Stimulated activated CD4-positive, alpha-beta T cell treated with anti-CD3 and anti-CD28 coated beads, TNF-alpha, amount 100 ng/mL, for 48 hours (primary cell): ENCODE results near the gene SULT1C3.
"Not testable (repeated sequence)": the region's sequence is repeated elsewhere in the genome, so short reads cannot be mapped to it uniquely, and the experiment has no call there.

Experiments
- DNase-seq, 3 donors: peaks; one replicate each; pipeline ENCODE4 v3.0.0-alpha.2; 2020; ENCODE audit warnings: low read depth in 3 of 3

The SULT1C3 gene

DNA sequence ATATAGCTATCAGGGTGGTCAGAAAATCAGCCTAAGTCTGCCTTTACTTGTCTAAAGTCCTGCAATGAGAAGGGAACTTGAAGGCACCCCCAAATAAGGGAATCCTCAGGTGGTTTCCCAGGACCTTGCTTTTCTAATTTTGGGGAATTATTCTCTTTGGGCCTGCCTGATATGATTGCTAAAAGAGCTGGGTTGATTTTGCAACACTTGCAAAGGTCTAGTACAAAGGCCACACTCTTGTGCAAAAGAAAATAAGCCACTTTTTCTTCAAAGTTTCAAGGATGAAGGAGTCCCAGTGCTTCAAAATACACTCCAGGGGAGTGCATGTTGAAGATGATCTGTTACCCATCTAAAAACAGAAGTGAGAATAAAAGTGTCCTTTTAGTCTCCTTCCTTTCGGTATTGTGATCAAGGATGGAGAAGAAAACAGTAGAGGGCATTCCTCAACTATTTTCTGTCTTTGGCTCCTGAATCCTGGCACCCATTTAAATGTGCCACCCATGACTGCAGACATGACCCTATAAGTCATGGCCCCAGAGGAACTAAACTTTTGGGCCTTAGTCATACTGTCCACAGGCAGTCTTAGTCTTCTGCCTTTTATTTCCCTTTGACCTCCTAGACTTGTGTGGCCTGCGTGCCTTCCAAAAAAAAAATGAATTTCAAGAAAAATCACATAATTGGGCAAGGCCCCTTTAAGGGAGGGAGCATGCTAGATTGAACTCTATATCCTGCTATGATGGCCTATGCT lies 5.1 kb downstream of the SULT1C3 start:
- DNase-seq = no peak

DNA sequence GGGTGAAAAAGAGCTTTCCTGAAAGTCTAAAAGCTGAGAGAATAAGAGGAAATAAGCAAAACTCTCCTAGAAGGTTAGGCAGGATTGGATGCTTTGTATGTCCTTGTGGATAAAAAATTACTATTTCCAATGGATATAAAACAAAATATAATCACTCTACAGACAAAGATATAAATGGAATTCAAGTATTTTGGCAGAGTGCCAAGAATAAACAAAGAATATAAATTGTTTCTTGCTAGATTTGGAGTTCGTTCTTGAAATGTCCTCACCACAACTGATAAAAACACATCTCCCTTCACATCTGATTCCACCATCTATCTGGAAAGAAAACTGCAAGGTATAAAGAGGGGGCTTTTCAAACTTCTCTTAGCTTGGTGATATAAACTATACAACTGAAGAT lies 13.3 kb downstream of the SULT1C3 start:
- no peak for DNase-seq

DNA sequence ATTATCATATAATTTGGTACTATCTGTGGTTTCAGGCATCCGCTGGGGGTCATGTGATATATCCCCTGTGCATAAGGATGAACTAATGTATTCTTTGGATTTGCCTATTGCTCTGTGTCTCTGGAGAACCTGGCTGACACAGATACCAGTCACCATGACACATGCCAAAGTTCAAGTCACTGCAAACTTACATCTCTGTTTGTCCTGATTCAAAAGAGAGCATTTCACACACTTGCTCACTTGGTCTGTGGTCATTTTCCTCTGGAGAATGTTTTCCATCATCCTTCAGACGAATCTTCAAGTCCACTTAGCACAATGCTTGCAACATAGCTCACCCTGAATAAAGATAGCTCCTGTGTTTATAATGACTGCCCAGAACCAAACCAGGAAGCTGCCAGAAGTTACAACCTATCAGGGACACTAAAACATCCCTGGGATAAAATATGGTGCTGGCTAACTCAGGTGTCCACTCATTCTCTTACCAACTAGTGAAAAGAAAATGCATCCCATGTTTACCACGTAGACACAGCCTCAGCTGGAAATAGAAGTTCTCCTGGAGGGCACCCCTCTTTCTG lies 18.1 kb downstream of the SULT1C3 start:
- no peak for DNase-seq

DNA sequence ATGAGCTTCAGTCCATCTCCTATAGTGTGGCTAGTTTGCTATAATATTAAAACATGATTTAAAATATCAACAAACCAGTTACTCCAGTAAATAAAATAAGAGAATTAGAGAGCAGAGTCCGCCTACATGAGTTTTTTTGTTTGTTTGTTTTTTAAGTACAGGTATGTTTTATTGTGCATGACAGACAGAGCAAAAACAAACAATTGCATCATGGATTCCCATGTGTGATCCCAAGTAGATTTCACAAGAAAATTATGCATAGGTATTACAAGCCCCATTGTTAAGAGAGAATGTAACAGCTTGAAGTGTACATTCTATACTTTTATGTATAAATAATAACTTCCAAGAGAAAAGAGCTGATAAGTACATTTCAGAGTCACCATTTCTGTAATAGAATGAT lies 21.0 kb downstream of the SULT1C3 start:
- no peak for DNase-seq

DNA sequence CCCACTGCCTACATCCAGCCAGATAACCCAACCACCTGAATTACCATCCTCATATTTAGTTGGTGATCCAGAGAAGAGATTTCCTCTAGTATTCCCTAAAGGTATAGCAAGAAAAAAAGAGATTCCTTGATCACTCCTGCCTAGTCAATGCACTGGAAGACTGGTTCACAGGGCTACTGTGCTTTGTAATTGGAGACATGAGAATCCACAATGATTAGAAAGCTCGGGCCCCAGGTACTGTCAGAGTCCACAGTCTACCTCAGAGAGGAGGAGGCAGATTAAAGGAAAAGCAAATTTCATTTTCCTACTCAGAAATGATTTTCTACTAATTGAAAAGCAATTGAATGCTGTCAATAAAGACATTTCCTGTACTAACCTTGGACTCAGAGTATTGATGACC lies 22.3 kb downstream of the SULT1C3 start:
- no peak for DNase-seq

DNA sequence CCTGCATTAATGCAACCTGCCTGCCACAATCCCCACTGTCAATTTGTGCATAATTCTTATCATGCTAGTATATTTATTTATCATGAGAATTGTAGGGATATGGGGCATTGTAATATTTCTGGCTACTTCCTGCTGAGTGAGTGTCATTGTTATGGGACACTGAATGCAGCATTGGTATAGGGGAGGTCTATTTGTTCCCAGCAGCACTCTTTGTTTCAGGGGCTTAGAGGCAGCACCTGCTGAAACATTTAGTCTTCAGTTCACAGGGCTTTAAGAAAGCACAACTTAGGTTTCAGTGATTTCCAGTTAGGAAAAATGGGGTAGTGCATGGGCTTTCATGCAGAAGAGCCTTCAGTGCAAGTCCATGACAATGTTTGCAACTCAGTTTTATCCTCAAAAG lies 23.6 kb downstream of the SULT1C3 start:
- DNase-seq = no peak

DNA sequence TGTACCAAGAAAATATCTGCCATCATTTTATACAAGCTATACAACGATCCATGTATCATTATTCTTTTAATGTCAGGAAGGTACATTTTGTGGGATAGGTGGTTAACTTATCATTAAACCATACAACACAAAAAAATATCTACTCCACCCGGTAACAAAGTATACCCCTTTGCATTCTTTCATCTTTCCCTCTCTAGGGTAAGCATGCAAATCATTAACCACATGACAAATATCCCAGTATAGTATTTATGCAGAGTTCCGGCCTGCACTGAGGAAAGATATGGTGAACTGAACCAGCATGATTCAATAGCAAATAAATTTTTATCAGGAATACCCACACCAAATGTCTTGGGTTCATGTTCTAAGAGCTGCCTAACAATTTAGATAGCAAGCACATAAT lies 26.4 kb downstream of the SULT1C3 start:
- no peak for DNase-seq

DNA sequence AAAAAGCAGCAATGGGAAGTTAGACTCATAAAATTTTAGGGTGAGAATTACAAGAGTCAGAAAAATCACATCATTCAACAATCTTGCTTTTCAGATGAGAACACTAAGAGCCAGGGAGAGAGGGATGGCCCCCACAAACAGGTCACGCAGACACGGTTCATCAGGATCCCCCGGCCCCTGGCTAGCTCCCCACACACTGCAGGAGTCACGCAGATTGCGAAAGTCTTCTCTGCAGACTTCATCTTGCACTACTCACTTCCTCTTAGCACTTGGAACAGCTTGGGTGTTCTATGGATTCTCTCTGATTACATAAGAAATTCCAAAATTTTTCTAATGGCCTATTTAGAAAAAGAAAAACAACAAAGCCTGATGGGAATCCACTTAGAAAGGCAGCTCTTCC lies 27.3 kb downstream of the SULT1C3 start:
- no peak for DNase-seq

DNA sequence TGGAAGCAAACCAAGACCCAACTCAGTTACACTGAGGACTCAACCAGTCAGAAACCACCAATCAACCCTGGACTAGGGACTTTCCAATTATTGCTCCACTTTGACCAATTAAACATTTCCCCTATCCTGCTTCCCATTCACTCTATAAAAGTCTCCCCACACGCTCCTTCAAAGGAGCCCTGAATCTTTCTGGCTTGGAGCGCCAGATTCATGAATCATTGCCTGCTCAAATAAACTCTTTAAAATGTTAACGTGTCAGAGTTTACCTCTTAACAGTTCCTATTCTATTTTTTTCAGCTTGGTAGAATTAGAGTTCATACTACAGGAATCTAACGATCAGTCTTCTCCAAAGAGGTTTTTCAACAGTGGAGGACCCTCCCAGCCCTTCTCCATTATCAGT lies 28.2 kb downstream of the SULT1C3 start:
- DNase-seq = no peak

DNA sequence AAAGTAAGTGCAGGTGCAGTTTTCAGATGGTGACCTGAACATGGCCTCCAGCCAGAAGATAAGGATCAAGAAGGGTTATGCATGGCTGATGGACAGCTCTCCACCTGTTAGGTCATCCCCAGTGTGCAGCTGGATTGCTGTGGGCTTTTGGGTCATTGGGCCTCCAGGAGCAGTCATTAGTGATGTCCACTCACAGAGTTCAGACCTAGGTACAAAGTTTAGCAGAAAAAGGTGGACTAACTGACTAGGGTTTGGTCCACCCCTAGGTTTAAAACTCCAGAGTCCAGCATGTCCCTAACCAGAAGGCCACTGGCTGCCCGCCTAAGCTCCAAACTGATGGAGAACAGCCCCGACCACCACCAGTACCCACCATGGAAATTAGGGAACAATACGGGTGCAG lies 30.6 kb downstream of the SULT1C3 start:
- no peak for DNase-seq

DNA sequence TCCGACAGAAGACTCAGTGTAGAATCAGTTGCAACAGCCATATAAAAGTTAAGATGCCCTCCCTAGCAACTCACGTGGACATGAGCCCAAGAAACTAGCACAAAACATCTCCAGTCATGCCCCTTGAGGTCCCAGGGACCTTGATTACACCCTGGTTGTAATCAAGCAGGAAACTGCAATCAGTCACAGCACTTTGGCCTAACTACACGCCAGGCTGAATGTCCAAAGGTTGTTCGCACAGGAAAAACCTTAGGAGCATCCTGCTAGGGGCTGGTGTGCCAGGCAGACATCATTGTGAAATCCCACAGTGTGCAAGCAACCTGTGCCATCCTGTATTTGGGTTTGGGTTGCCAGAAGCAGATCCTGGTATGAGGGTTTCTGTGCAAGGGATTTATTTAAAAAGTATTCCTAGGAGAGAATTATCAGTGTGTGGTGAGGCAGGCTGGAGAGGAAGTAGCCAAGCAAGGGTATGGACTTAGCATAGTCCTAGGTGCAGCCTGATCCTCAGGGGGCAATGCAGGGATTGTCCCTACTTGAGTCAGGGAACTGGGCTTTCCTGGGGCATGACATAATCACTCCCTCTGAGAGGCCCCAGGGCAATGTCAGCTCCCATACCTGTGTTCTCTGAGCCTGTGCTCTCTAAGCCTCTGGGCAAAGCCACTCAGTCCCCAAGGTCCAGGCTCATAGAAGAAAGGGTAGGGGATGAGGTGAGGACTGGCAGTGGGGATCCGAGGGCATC lies 31.2 kb downstream of the SULT1C3 start:
- no peak for DNase-seq

DNA sequence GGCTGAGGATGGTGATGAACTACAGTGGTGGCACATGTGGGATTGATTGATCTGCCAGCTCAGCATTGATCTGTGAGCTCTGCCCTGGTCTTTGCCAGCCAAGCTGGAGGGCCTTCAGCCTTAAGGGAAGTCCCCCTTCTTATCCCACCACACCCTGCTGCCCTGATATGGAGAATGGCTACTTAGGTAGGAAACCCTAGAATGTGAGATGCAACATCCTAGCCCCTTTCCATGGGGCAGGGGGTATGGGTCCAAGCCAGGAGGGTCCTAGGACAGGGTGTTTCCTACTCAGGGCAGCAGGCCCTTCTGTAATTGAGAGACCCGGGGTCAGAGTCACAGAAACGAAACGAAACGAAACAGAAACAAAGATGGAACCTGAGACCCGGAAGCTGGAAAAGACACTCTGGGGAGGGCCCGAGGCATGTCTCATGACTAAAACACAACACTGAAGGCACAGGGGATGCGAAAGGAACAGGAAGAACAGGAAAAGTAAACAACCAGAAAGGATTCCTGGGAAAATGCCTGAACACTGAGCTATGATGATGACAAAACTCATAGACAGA lies 32.0 kb downstream of the SULT1C3 start:
- no peak for DNase-seq

DNA sequence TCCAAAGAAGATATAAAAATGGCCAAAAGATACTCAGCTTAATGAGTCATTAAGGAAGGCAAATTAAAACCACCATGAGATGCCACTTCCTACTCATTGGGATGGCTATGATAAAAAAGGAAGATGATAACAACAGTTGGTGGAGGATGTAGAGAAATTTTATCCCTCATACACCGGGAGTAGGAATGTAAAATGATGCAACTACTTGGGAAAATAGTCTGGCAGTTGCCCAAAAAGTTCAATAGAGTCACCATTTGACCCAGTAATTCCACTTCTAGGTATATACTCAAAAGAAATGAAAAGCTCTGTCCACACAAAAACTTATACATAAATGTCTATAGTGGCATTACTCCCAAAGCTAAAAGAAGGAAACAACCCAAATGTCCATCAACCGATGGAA lies 38.9 kb downstream of the SULT1C3 start:
- DNase-seq = no peak

DNA sequence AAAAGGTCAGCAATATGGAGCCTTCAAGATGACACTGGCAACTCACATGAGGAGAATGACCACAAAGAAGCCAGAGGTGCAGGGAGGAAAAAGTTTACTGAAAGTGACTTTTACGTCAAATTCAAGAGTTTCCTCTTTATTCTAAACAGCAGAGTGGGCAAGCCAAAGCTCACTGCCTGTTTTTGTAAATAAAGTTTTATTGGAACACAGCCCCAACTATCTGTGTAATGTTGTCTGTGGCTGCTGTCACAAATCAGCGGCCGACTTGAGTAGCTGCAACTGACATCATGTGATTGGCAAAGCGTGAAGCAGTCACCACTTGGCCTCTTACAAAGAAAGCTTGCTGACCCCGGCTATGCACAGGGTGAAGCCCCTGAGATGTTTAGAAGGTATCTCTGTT lies 39.7 kb downstream of the SULT1C3 start:
- DNase-seq = no peak

DNA sequence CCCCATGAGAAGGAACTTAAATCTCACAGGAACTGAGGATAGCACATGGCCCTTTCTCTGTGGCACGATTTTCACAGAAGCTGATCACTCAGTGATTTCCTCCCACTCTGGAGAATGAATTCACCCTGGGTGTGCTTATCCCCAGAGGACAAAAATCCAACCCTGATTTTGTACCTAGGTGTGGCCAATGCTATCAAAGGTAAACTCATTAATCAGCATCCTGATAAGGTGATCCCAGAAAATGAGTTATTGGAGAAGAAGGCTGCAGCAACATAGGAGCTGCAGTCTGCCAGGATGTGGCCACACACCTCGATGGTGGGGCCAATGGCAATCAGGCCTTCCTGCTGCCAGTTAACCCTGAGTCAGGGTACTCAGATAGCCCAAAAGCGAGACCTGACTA lies 40.7 kb downstream of the SULT1C3 start:
- DNase-seq = no peak

DNA sequence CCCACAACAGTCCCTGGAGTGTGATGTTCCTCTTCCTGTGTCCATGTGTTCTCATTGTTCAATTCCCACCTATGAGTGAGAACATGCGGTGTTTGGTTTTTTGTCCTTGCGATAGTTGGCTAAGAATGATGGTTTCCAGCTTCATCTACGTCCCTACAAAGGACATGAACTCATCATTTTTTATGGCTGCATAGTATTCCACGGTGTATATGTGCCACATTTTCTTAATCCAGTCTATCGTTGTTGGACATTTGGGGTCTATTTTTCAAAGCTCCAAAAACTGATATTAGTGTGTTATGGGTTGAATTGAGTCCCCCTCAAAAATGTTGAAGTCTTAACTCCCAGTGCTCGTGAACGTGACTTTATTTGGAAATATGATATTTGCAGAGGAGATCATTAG lies 44.8 kb downstream of the SULT1C3 start:
- not testable (repeated sequence) for DNase-seq

DNA sequence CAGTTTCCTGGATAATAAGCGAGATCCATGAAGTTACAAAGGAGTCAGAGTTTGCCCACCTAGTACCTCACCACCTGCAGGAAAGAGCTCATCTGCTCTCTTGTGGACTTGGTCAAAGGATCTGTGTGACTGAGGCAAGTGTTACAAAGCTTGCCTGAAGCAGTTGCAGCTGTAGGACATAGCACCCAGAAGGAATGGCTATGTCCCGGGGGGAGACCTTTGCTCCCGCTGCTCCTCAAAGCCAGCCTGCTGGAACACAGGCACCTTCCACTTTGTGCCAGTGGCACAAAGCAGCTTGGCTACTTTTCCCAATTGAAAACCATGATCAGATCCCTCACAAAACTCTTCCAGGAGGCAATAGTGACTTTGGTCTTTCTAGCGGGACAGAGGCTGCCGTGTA lies 45.8 kb downstream of the SULT1C3 start:
- DNase-seq = no peak

DNA sequence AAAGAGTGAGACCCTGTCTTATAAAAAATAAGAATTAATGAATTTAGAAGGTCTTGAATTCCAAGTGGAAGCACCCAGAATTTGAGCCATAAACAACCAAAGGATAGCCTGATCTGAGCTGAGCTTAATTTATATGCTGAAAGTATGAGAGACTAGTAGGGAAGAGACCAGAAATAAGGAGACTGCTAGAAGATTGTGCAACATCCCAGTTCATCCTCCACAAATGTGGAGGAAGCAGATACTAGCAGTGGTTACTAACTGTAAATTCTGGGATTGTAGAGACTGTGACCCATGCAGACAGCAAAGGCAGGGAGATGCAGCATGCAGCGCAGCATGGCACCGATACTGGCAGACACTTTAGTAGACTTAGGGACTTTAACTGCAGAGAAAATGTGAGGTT lies 47.4 kb downstream of the SULT1C3 start:
- DNase-seq = no peak

DNA sequence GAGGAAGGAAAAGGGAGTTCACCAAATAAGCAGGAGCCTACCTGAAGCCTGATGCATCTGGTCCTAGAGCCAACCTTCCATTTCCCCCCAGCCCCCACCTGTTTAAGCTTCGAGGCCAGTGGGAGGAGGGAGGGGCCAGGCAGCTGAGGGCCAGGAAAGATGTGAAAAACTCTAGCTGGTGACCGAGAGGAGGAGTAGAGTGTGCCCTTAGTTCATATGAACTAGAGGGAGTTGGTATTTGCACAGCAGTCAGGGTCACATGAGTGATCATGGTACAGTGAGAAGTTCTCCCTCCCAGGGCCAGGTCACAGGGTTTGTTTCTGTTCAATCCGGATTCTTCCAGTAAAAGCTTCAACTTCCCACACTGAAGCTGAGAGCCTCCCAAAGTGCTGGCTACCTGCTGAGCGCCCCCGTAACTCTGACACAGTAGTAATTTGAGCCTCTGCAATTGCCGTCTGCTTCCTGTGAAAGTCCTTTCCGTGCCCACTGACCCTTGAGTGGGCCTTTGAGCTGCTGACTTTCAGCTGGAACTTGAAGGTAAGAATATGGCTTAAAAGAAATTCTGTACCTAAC lies 48.9 kb downstream of the SULT1C3 start, which contains the start of gene SULT1C2:
Gene SULT1C2, plus strand, starts transcription at position 362 of the 573 bp plus-strand sequence. CDS start 4,773 bp downstream, outside the sequence.
- no peak for DNase-seq

DNA sequence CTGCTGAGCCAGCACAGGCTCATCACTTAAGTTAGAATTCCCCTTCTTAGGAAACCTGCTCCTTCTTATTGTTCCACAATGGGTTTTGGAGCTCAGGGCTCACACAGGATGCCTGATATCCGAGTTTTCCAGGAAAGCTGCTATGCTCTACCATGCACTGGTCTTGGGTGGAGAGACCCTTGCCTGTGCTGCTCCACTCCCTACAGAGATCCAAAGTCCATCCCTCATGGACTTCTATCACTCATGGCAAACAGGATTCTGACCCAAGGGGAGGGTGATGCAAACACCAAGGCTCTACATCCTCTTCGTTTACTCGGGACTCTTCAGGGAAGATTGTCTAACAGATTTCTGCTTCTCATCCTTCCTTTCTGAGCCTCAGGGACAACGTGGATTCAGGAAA lies 54.1 kb downstream of the SULT1C3 start:
- DNase-seq = no peak

DNA sequence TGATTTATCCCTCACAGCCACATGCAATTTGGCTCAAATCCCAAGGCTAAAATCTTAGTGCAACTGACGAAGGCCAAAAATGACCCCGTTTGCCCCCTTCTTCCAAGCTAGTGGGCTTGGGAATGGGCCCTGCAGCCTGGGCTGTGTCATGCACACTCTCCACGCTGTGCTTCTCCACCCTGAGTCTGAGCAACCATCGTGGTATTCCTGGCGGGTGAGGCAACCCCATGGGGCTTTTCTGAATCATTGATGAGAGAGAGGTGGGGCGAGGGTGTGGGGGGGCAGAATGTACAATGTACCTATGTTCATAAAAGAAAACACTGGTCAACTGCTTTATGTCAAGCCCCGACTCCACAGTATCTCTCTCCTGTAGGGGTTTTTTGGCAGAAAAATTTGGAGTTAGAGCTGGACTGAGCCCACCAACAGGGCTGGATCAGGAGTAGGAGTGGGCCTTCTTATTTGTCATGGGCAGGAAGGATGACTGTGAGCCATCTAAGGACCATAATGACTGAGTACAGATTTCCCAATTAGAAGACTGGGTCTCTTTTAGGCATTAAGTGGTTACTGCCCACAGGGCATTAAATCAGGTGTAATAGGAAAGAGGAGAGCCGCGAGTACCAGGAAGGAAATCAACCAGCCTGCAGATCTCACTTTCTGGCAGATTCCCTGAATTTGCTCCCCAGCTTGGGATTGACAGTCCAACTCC lies 57.8 kb downstream of the SULT1C3 start:
- DNase-seq = no peak

DNA sequence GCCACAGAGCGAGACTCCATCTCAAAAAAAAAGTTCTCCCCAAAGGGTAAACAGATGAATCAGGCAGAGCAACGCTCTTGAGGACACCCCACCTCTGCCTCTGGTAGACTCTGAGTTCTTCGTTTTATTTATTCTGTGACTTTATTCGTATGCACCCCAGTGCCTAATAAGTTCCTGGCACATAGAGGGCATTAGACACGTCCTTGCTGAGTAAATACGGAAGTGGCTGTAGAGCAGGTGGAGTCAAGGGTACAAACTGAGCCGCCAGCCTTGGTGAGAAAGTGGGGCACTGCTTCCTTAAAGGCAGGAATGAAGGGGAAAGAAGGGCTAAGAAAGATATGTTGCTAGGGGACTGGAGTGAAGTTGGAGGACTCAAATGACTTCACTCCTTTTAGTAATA lies 61.8 kb downstream of the SULT1C3 start:
- DNase-seq = no peak
